SK-N-MC (cell line): ENCODE data around the gene TIAM1.

Experiments
- DNase-seq: peaks from one replicate; pipeline ENCODE4 v3.0.0-alpha.2; 2011; ENCODE audit warnings: low read depth, low spot score
- H3K27ac ChIP-seq: fragments of 200-600 bp; sonication (generic); 2 replicates; pipeline ENCODE4 v1.5.1; 2016; ENCODE audit warnings: mixed run types
- H3K36me3 ChIP-seq: fragments of 200-600 bp; sonication (generic); 2 replicates; pipeline ENCODE4 v1.6.1; 2017; ENCODE audit warnings: antibody characterized with exemption, low read length, mixed read lengths; ENCODE audit not compliant: insufficient read depth
- H3K4me3 ChIP-seq: fragments of 200-600 bp; sonication (generic); 2 replicates; pipeline ENCODE4 v1.5.1; 2016
- H3K9ac ChIP-seq: fragments of 200-600 bp; sonication (generic); 2 replicates; pipeline ENCODE4 v1.8.0; 2017; ENCODE audit warnings: mixed run types, mixed read lengths; ENCODE audit not compliant: insufficient read length
- H3K9me3 ChIP-seq: fragments of 200-600 bp; sonication (generic); 2 replicates; pipeline ENCODE4 v1.6.1; 2017; ENCODE audit warnings: low read depth, mild to moderate bottlenecking, antibody characterized with exemption, low read length, moderate library complexity, mixed read lengths
- EZH2 ChIP-seq: fragments of 200-600 bp; sonication (generic); IDR thresholded peaks from one replicate; pipeline ENCODE4 v1.6.1; 2017; ENCODE audit warnings: antibody characterized with exemption
- FOXP2 ChIP-seq: optimal IDR thresholded peaks from 2 replicates; pipeline ENCODE3; 2011; ENCODE audit warnings: mild to moderate bottlenecking, moderate library complexity; ENCODE audit not compliant: insufficient read depth; ENCODE audit errors: extremely low read length, control extremely low read depth
- POLR2AphosphoS5 ChIP-seq: IDR thresholded peaks from 2 replicates; pipeline ENCODE4 v1.6.1; 2012; ENCODE audit warnings: mild to moderate bottlenecking, low read depth, low read length, borderline replicate concordance

TIAM1 gene

DNA sequence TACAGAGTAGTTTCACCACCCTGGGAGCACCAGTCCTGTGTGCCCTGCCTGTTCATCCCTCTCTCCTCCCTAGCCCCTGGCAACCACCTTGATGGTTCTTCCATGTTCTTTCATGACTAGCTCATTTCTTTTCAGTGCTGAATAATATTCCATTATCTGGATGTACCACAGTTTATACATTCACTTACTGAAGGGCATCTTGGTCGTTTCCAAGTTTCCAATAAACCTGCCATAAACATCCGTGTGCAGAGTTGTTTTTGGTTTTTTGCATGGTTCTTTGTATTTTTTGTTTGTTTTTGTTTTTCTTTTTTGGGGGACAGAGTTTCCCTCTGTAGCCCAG lies 13.9 kb downstream of the TIAM1 start:
- DNase-seq = no peak

DNA sequence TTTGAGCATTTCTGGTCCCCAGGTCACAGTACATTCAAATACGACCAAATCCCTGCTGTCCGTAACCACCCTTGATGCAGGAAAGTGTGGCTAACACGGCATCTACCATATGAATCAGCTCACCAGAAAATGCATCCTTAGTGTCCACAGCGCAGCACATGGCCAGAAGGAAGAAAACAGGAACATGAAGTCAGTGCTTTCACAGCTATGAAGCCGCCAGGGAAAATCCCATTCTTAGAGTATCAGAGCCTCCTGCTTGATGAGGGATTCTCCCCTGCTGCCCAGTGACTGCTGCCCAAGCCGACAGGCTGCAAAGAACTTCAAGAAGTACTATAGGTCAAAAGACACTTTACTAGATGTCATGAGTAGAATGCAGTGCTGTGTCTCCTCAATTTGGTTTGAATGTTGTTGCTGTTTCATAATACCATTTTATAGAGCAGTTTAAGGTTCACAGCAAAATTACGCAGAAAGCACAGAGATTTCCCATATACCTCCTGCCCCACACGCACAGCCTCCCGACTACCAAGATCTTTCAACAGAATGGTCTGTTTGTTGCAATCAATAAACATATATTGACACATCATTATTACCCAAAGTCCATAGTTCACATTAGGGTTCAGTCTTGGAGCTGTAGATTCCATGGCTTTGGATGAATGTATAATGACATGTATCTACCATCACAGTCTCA lies 14.5 kb downstream of the TIAM1 start:
- Histone ChIP-seq H3K27ac (no peak overlapping the region), H3K4me3 (no peak overlapping the region)

More for the DNA sequence above, 13.9 kb downstream of the TIAM1 start:
- Histone ChIP-seq H3K27ac (no peak overlapping the region), H3K4me3 (no peak overlapping the region), H3K9ac (no peak overlapping the region), H3K9me3 (no peaks in the 10 kb centered on the region), H3K36me3 (no peaks in the 10 kb centered on the region)
- no peak for TF ChIP-seq FOXP2
- TF ChIP-seq POLR2AphosphoS5 = no peak
- TF ChIP-seq EZH2 = no peak

DNA sequence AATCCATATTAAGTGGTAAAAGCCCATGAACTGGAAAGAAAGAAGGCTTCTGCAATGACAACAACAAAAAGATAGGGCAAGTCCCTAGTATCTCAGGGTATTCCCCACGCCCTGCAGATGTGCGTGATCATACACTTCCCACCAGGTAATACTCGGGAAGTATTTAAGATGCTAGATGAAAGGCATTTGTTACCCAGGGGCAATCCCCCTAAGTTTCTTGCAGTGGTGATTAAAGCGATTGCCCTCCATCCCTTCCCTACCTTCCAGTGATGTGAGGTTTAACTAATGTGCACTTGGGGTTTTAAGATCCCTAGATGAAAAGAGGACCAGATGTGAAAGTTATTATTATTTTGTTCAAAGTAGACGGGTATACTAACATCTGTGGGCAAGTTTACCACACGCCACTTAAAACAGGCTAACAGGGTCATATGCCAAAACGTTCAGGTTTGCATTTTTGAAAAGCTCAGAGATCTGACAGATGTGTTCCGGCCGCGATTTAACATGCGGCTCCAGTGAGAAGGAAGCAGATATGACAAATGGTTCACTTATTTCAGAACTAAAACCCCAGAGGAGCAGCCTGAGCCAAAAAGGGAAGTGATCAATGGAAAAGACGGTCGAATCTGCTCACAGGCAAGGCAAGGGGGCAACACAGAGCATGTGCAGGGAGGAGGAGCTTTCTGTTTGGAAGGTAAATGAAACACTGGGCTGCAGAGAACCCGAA lies 17.4 kb downstream of the TIAM1 start:
- Histone ChIP-seq H3K36me3 (no peaks in the 10 kb centered on the region), H3K4me3 (no peak overlapping the region), H3K9me3 (no peaks in the 10 kb centered on the region), H3K27ac (no peak overlapping the region), H3K9ac (no peak overlapping the region)
- TF ChIP-seq FOXP2 = no peak
- TF ChIP-seq POLR2AphosphoS5 = no peak
- no peak for TF ChIP-seq EZH2
- no peak for DNase-seq

More for the DNA sequence above, 14.5 kb downstream of the TIAM1 start:
- H3K9me3 ChIP-seq = no peaks in the 10 kb centered on the region
- no peak for TF ChIP-seq FOXP2
- TF ChIP-seq POLR2AphosphoS5 = no peak
- no peak for TF ChIP-seq EZH2
- H3K9ac ChIP-seq = no peak overlapping the region
- DNase-seq = no peak
- no peaks in the 10 kb centered on the region for H3K36me3 ChIP-seq

DNA sequence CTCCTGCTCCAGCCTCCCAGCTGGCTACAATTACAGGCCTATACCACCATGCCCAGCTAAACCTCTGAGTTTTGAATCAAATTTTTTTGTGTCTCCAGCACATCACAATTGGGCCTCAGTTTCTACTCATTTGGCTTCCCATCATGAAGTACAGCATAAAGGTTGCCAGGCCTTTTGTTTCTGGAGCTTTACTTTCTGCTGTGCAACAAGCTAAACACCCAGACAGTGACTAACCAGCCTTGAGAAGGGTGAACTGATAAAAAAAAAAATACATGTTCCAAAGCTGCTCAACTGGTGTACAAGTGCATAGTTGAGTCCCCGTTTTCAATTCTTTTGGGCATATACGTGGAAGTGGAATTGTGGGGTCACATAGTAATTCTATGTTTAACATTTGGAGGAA lies 25.1 kb downstream of the TIAM1 start:
- no peak for TF ChIP-seq POLR2AphosphoS5
- no peak for TF ChIP-seq FOXP2
- TF ChIP-seq EZH2 = no peak
- Histone ChIP-seq H3K27ac (no peak overlapping the region), H3K4me3 (no peak overlapping the region), H3K9ac (no peak overlapping the region), H3K9me3 (no peaks in the 10 kb centered on the region), H3K36me3 (no peaks in the 10 kb centered on the region)
- no peak for DNase-seq

DNA sequence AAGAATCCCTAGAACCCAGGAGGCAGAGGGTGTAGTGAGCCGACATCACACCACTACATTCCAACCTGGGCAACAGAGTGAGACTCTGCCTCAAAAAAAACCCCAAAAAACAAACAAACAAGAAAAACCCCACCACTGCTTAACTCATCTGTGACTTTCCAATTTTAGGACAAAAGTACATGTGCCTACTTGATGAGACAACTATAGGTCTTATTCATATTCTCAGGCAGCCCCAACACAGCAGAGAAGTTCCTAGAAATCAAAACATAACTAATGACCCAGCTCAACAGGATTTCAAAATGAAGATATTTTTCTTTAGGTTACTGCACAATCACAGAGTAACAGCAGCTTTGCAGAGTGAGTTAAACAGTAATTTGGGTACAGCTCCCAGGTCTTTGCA lies 26.4 kb downstream of the TIAM1 start:
- Histone ChIP-seq H3K9ac (no peak overlapping the region), H3K36me3 (no peaks in the 10 kb centered on the region), H3K9me3 (no peaks in the 10 kb centered on the region), H3K27ac (no peak overlapping the region), H3K4me3 (no peak overlapping the region)
- TF ChIP-seq FOXP2 (no peak), POLR2AphosphoS5 (no peak), EZH2 (no peak)
- no peak for DNase-seq

DNA sequence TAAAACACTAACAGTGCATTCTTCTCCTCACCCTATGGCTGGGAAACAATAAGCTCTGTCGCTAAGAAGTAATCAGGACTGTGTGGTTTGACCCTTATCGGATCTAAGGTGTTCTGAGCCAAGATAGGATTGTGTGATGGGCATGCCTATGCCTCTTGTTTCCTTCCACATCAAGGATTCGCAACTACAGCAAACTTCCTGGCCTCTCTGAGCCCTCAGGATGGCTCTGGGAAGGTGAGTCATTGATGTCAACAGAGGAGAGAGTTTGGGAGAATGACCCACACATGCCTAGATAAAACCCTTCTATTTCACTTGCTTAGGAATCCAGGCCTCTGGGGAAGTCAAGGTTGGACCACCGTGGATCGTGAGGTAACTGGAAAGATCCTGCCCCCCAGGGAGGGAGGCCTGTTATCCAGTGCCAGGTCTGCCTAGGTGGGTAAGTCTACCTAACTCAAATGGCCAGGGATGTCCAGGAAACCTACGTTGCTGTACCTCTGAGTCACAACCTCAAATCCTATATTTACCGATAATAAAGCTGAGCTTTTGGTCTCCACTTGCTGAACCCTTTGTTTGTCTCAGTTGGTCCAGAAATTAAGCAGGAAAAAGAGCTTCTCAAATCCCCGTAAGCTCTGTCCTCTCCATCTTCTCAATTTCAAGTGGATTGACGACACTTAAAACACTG lies 27.4 kb downstream of the TIAM1 start:
- TF ChIP-seq POLR2AphosphoS5 (no peak), EZH2 (no peak), FOXP2 (no peak)
- no peak overlapping the region for H3K27ac ChIP-seq
- DNase-seq = no peak

DNA sequence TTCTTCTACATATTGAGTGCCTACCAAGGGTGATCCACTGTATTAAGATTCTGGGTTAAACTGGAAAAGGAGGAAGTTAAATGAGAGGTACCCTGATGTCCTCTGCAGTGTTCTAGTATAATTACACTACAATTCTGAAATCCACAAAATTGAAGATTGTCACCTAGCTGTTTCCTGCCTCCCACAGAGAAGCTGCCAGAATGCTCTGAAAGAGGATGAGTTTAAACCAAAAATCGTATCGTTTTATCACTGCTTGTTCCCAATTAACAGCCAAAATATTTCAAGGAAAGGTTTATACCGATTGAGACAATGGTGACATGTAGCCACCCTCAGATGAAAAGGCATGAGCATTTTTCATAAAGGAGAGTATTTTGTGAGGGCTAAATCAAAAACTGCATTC lies 28.0 kb downstream of the TIAM1 start:
- DNase-seq = no peak
- Histone ChIP-seq H3K27ac (no peak overlapping the region), H3K4me3 (no peak overlapping the region), H3K36me3 (no peaks in the 10 kb centered on the region), H3K9ac (no peak overlapping the region), H3K9me3 (no peaks in the 10 kb centered on the region)
- no peak for TF ChIP-seq POLR2AphosphoS5

More for the DNA sequence above, 27.4 kb downstream of the TIAM1 start:
- Histone ChIP-seq H3K36me3 (no peaks in the 10 kb centered on the region), H3K4me3 (no peak overlapping the region), H3K9ac (no peak overlapping the region), H3K9me3 (no peaks in the 10 kb centered on the region)

DNA sequence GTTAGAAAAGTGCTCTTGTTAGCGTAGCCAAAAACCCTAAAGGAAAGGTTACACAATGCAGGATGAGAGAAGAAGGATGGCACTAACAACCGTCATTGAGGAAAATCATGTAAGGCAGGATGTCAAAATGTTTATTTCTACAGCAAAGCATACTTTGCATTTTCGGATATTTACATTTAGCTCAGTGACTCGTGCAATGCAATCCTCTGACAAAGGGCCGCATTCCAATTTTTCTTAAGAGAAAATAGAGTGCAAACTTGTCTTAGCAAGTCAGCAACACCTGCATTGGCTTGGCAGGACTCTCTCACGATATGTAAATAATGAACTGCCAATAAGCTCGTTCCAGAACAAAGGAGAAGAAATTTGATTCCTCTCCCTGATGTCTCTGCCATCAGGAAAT lies 33.3 kb downstream of the TIAM1 start:
- no peak for DNase-seq
- Histone ChIP-seq H3K27ac (no peak overlapping the region), H3K36me3 (no peaks in the 10 kb centered on the region), H3K4me3 (no peak overlapping the region), H3K9me3 (no peaks in the 10 kb centered on the region), H3K9ac (no peak overlapping the region)
- TF ChIP-seq EZH2 = no peak
- no peak for TF ChIP-seq POLR2AphosphoS5
- TF ChIP-seq FOXP2 = no peak

DNA sequence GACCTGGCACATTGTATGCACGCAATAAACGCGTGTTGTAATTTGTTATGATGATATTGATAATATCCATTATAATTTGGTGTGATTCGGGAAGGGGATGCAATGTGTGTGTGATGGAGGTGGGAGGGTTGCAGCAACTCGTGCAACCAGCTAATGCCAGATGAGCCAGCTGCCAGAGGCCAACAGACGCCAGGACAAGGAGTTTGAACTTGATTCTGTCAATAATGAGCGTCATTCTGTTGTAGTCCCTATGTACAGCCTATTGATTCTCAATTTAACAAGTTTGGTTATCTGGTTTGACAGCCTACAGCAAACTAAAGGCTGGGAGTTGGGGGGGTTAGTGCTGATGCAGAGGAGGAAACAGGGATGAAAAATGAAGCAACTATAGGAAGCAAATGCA lies 35.5 kb downstream of the TIAM1 start:
- no peak for DNase-seq
- Histone ChIP-seq H3K27ac (no peak overlapping the region), H3K9ac (no peak overlapping the region), H3K9me3 (no peaks in the 10 kb centered on the region), H3K4me3 (no peak overlapping the region), H3K36me3 (no peaks in the 10 kb centered on the region)
- TF ChIP-seq FOXP2 (no peak), EZH2 (no peak), POLR2AphosphoS5 (no peak)
